ENCODE results near the gene RAMACL.

The RAMACL gene

GRCh38 chr6:166533205-166533824 lies 53.2 kb downstream of the RAMACL start:
- FAIRE-seq (no peak), DNase-seq (ENCODE audit: low spot score) (no peak)
